DOHH2 (cell line): ENCODE results near the gene PARP2.

Experiments used
- H3F3A ChIP-seq: fragments of 200-600 bp; sonication (generic), shearing (Covaris generic); 2 replicates; pipeline ENCODE4 v1.6.0; 2016; ENCODE audit warnings: antibody characterized with exemption, mild to moderate bottlenecking; ENCODE audit not compliant: control insufficient read depth, insufficient read depth
- H3K27ac ChIP-seq: fragments of 200-600 bp; sonication (generic); 2 replicates; pipeline ENCODE4 v1.5.1; 2014; ENCODE audit warnings: low read depth, mild to moderate bottlenecking, low read length, moderate library complexity
- H3K27me3 ChIP-seq: fragments of 200-600 bp; sonication (generic); 2 replicates; pipeline ENCODE4 v1.6.1; 2014; ENCODE audit warnings: mild to moderate bottlenecking, low read length, mixed read lengths; ENCODE audit not compliant: control insufficient read depth
- H3K36me3 ChIP-seq: fragments of 200-600 bp; sonication (generic); 2 replicates; pipeline ENCODE4 v1.6.1; 2014; ENCODE audit warnings: mild to moderate bottlenecking, low read length, moderate library complexity, mixed read lengths; ENCODE audit not compliant: control insufficient read depth
- H3K4me1 ChIP-seq: fragments of 200-600 bp; sonication (generic); 2 replicates; pipeline ENCODE4 v1.6.1; 2014; ENCODE audit warnings: mild to moderate bottlenecking, low read length, mixed read lengths; ENCODE audit not compliant: control insufficient read depth
- H3K4me2 ChIP-seq: fragments of 200-600 bp; sonication (generic); 2 replicates; pipeline ENCODE4 v1.6.0; 2014; ENCODE audit warnings: mild to moderate bottlenecking, low read length, moderate library complexity
- H3K4me3 ChIP-seq: fragments of 200-600 bp; sonication (generic); 2 replicates; pipeline ENCODE4 v1.5.1; 2014; ENCODE audit warnings: mild to moderate bottlenecking, low read length, mixed read lengths
- H3K79me2 ChIP-seq: fragments of 200-600 bp; sonication (generic); 2 replicates; pipeline ENCODE4 v1.6.1; 2014; ENCODE audit warnings: mild to moderate bottlenecking, low read length, mixed read lengths; ENCODE audit not compliant: control insufficient read depth
- H3K9me2 ChIP-seq: fragments of 200-600 bp; sonication (generic); replicated peaks from 2 replicates; pipeline ENCODE4 v1.6.1; 2014; ENCODE audit warnings: mild to moderate bottlenecking, low read length, mixed read lengths; ENCODE audit not compliant: control insufficient read depth
- H3K9me3 ChIP-seq: fragments of 200-600 bp; sonication (generic); 2 replicates; pipeline ENCODE4 v1.6.1; 2014; ENCODE audit warnings: antibody characterized with exemption, low read length, mixed read lengths; ENCODE audit not compliant: control insufficient read depth, insufficient read depth
- H4K20me1 ChIP-seq: fragments of 200-600 bp; sonication (generic); 2 replicates; pipeline ENCODE4 v1.6.0; 2014; ENCODE audit warnings: low read depth, mild to moderate bottlenecking, antibody characterized with exemption, low read length, moderate library complexity; ENCODE audit not compliant: control insufficient read depth, insufficient read depth
- CTCF ChIP-seq: fragments of 200-600 bp; sonication (generic); IDR thresholded peaks from one replicate; pipeline ENCODE4 v1.5.1; 2014; ENCODE audit warnings: antibody characterized with exemption, mild to moderate bottlenecking, low read depth, low read length; ENCODE audit not compliant: poor library complexity, severe bottlenecking
- EZH2phosphoT487 ChIP-seq: fragments of 200-600 bp; sonication (generic); IDR thresholded peaks from 2 replicates; pipeline ENCODE4 v1.6.1; 2017; ENCODE audit warnings: borderline replicate concordance, mild to moderate bottlenecking, antibody characterized with exemption, low read length, moderate library complexity, mixed read lengths

PARP2 gene

GRCh38 chr14:20384321-20384720, 40.9 kb downstream of the PARP2 start:
- no peaks in the 10 kb centered on the region for H3K27me3 ChIP-seq
- no peak overlapping the region for H3K4me3 ChIP-seq
- H3K4me1 ChIP-seq = no peaks in the 10 kb centered on the region
- no peaks in the 10 kb centered on the region for H3K79me2 ChIP-seq
- H3K9me3 ChIP-seq = no peaks in the 10 kb centered on the region
- TF ChIP-seq EZH2phosphoT487 = no peak
- H3K9me2 ChIP-seq = no peaks in the 10 kb centered on the region
- H3F3A ChIP-seq = no peaks in the 10 kb centered on the region
- no peaks in the 10 kb centered on the region for H4K20me1 ChIP-seq
- H3K27ac ChIP-seq = no peak overlapping the region
- H3K36me3 ChIP-seq = peaks cover 74% of the 10 kb centered on the region
- no peak overlapping the region for H3K4me2 ChIP-seq

- Histone ChIP-seq H3K27ac (no peak overlapping the region), H3K4me3 (no peak overlapping the region), H3F3A (no peaks in the 10 kb centered on the region), H3K4me1 (no peaks in the 10 kb centered on the region), H3K9me2 (no peaks in the 10 kb centered on the region), H4K20me1 (no peaks in the 10 kb centered on the region), H3K79me2 (no peaks in the 10 kb centered on the region), H3K4me2 (no peak overlapping the region), H3K9me3 (no peaks in the 10 kb centered on the region), H3K36me3 (peaks cover 73% of the 10 kb centered on the region), H3K27me3 (no peaks in the 10 kb centered on the region)
- TF ChIP-seq EZH2phosphoT487 (no peak), CTCF (no peak)
Measured at GRCh38 chr14:20384886-20385285, 41.5 kb downstream of the PARP2 start.

- H4K20me1 ChIP-seq = no peaks in the 10 kb centered on the region
- H3K27ac ChIP-seq = no peak overlapping the region
- no peak overlapping the region for H3K4me2 ChIP-seq
- H3K4me3 ChIP-seq = no peak overlapping the region
- no peaks in the 10 kb centered on the region for H3K27me3 ChIP-seq
- H3K36me3 ChIP-seq = peaks cover 70% of the 10 kb centered on the region
- H3K9me2 ChIP-seq = no peaks in the 10 kb centered on the region
- H3K9me3 ChIP-seq = no peaks in the 10 kb centered on the region
- H3K79me2 ChIP-seq = no peaks in the 10 kb centered on the region
- TF ChIP-seq CTCF (no peak), EZH2phosphoT487 (no peak)
- H3F3A ChIP-seq = no peaks in the 10 kb centered on the region
- no peaks in the 10 kb centered on the region for H3K4me1 ChIP-seq
Measured at GRCh38 chr14:20386276-20386855, 42.9 kb downstream of the PARP2 start.

GRCh38 chr14:20387576-20387975, 44.1 kb downstream of the PARP2 start:
- H3K79me2 ChIP-seq = no peaks in the 10 kb centered on the region
- peaks cover 71% of the 10 kb centered on the region for H3K36me3 ChIP-seq
- H3K4me2 ChIP-seq = no peak overlapping the region
- TF ChIP-seq EZH2phosphoT487 = no peak
- no peak for TF ChIP-seq CTCF
- H3K4me3 ChIP-seq = no peak overlapping the region
- H3F3A ChIP-seq = no peaks in the 10 kb centered on the region
- no peak overlapping the region for H3K27ac ChIP-seq
- H4K20me1 ChIP-seq = no peaks in the 10 kb centered on the region
- H3K9me2 ChIP-seq = no peaks in the 10 kb centered on the region
- H3K27me3 ChIP-seq = no peaks in the 10 kb centered on the region
- no peaks in the 10 kb centered on the region for H3K4me1 ChIP-seq
- no peaks in the 10 kb centered on the region for H3K9me3 ChIP-seq
